H9 (cell line): ENCODE measurements around the gene SMIM1. TPM values are rescaled to one million over a fixed set of nuclear protein-coding genes. Genes with fewer than 3 reads are reported as not detected.

Experiments used
- DNase-seq: peaks from one replicate; pipeline ENCODE4 v3.0.0-alpha.2; 2017
- H2AFZ ChIP-seq: one replicate; pipeline ENCODE4 v1.6.1; 2013; ENCODE audit warnings: mild to moderate bottlenecking, low read length, control low read depth, moderate library complexity
- H2AK5ac ChIP-seq: 2 replicates; pipeline ENCODE4 v1.6.1; 2013; ENCODE audit warnings: low read length, control low read depth, mixed read lengths; ENCODE audit not compliant: insufficient read length
- H2BK120ac ChIP-seq: one replicate; pipeline ENCODE4 v1.6.1; 2013; ENCODE audit warnings: low read depth, mild to moderate bottlenecking, low read length, control low read depth, inconsistent platforms; ENCODE audit not compliant: poor library complexity, severe bottlenecking
- H2BK12ac ChIP-seq: 2 replicates; pipeline ENCODE4 v1.6.1; 2013; ENCODE audit warnings: low read length, control low read depth, mixed read lengths, low read depth; ENCODE audit not compliant: insufficient read length
- H2BK15ac ChIP-seq: 2 replicates; pipeline ENCODE4 v1.6.1; 2013; ENCODE audit warnings: low read depth, low read length, control low read depth
- H2BK20ac ChIP-seq: one replicate; pipeline ENCODE4 v1.6.1; 2013; ENCODE audit warnings: low read depth, mild to moderate bottlenecking, low read length, control low read depth, inconsistent platforms; ENCODE audit not compliant: poor library complexity, severe bottlenecking
- H2BK5ac ChIP-seq: 2 replicates; pipeline ENCODE4 v1.6.1; 2013; ENCODE audit warnings: low read length, control low read depth, mixed read lengths; ENCODE audit not compliant: insufficient read length
- H3K14ac ChIP-seq: 2 replicates; pipeline ENCODE4 v1.6.1; 2013; ENCODE audit warnings: low read length, control low read depth; ENCODE audit not compliant: insufficient read depth
- H3K18ac ChIP-seq: 2 replicates; pipeline ENCODE4 v1.6.1; 2013; ENCODE audit warnings: low read depth, mild to moderate bottlenecking, mixed read lengths, low read length, control low read depth; ENCODE audit not compliant: insufficient read length
- H3K23ac ChIP-seq: 2 replicates; pipeline ENCODE4 v1.6.1; 2013; ENCODE audit warnings: low read length, control low read depth, mixed read lengths, low read depth; ENCODE audit not compliant: insufficient read length
- H3K23me2 ChIP-seq: 2 replicates; pipeline ENCODE4 v1.6.1; 2013; ENCODE audit warnings: low read depth, mild to moderate bottlenecking, mixed read lengths, low read length, control low read depth; ENCODE audit not compliant: insufficient read length, poor library complexity, severe bottlenecking
- H3K27ac ChIP-seq: 2 replicates; pipeline ENCODE4 v1.5.1; 2013; ENCODE audit warnings: low read length, control low read depth, mixed read lengths, low read depth; ENCODE audit not compliant: insufficient read length
- H3K27me3 ChIP-seq: 2 replicates; pipeline ENCODE4 v1.6.1; 2013; ENCODE audit warnings: low read length, control low read depth, inconsistent platforms; ENCODE audit not compliant: insufficient read depth
- H3K4ac ChIP-seq: 2 replicates; pipeline ENCODE4 v1.6.1; 2013; ENCODE audit warnings: low read depth, mild to moderate bottlenecking, control low read depth, inconsistent platforms, low read length, moderate library complexity
- H3K4me1 ChIP-seq: 2 replicates; pipeline ENCODE4 v1.6.1; 2013; ENCODE audit warnings: low read length, control low read depth, inconsistent platforms; ENCODE audit not compliant: insufficient read depth
- H3K4me2 ChIP-seq: 2 replicates; pipeline ENCODE4 v1.6.1; 2013; ENCODE audit warnings: low read length, control low read depth, mixed read lengths; ENCODE audit not compliant: insufficient read length, insufficient read depth
- H3K56ac ChIP-seq: 2 replicates; pipeline ENCODE4 v1.6.1; 2013; ENCODE audit warnings: low read depth, mild to moderate bottlenecking, mixed read lengths, low read length, control low read depth; ENCODE audit not compliant: insufficient read length
- H3K79me1 ChIP-seq: 2 replicates; pipeline ENCODE4 v1.6.1; 2013; ENCODE audit warnings: low read depth, mild to moderate bottlenecking, moderate library complexity, low read length, control low read depth, inconsistent platforms; ENCODE audit not compliant: insufficient read depth, poor library complexity, severe bottlenecking
- H3K79me2 ChIP-seq: 2 replicates; pipeline ENCODE4 v1.6.1; 2013; ENCODE audit warnings: low read length, control low read depth, inconsistent platforms; ENCODE audit not compliant: insufficient read depth
- H3K9ac ChIP-seq: 2 replicates; pipeline ENCODE4 v1.6.1; 2013; ENCODE audit warnings: low read length, control low read depth, mixed read lengths; ENCODE audit not compliant: insufficient read length; ENCODE audit errors: extremely low read depth
- H3K9me3 ChIP-seq: one replicate; pipeline ENCODE4 v1.6.1; 2013; ENCODE audit warnings: low read depth, low read length, inconsistent platforms; ENCODE audit not compliant: control insufficient read depth
- H3T11ph ChIP-seq: one replicate; pipeline ENCODE4 v1.6.1; 2013; ENCODE audit warnings: mild to moderate bottlenecking, low read length, control low read depth, inconsistent platforms
- H4K20me1 ChIP-seq: one replicate; pipeline ENCODE4 v1.6.1; 2013; ENCODE audit not compliant: control insufficient read depth, insufficient read length, insufficient read depth
- H4K5ac ChIP-seq: 2 replicates; pipeline ENCODE4 v1.6.1; 2013; ENCODE audit warnings: low read depth, mild to moderate bottlenecking, mixed read lengths, low read length, control low read depth; ENCODE audit not compliant: insufficient read length
- H4K8ac ChIP-seq: replicated peaks from 2 replicates; pipeline ENCODE4 v1.6.1; 2013; ENCODE audit warnings: low read length, control low read depth, mixed read lengths, low read depth; ENCODE audit not compliant: insufficient read length
- H4K91ac ChIP-seq: 2 replicates; pipeline ENCODE4 v1.6.1; 2013; ENCODE audit warnings: low read depth, mild to moderate bottlenecking, moderate library complexity, mixed read lengths, low read length, control low read depth; ENCODE audit not compliant: insufficient read length
- H3K27ac Mint-ChIP-seq, 3 experiments: 2 replicates in 2 of 3; 3 replicates in 1 of 3; pipeline ENCODE4 v1.8.0; 2020 to 2021; ENCODE audit warnings: mixed read lengths in 3 of 3, mild to moderate bottlenecking in 1 of 3, moderate library complexity in 1 of 3
- H3K27me3 Mint-ChIP-seq: 2 replicates; pipeline ENCODE4 v1.8.0; 2021; ENCODE audit warnings: low read depth, mild to moderate bottlenecking, moderate library complexity, mixed read lengths
- H3K36me3 Mint-ChIP-seq, 3 experiments: 2 replicates in 2 of 3; 3 replicates in 1 of 3; pipeline ENCODE4 v1.8.0; 2020 to 2021; ENCODE audit warnings: low read depth in 3 of 3, mixed read lengths in 3 of 3; ENCODE audit not compliant: insufficient read depth in 1 of 3
- H3K4me1 Mint-ChIP-seq, 2 experiments: 2 replicates each; pipeline ENCODE4 v1.8.0; 2020; ENCODE audit warnings: mixed read lengths in 2 of 2
- H3K4me3 Mint-ChIP-seq, 2 experiments: 2 replicates in 1 of 2; 3 replicates in 1 of 2; pipeline ENCODE4 v1.8.0; 2020 to 2021; ENCODE audit warnings: mild to moderate bottlenecking in 2 of 2, mixed read lengths in 2 of 2, moderate library complexity in 1 of 2
- H3K9me3 Mint-ChIP-seq, 2 experiments: 2 replicates in 1 of 2; 3 replicates in 1 of 2; pipeline ENCODE4 v1.8.0; 2020; ENCODE audit warnings: mild to moderate bottlenecking in 2 of 2, mixed read lengths in 2 of 2, moderate library complexity in 1 of 2
- CTCF ChIP-seq: fragments of 200-600 bp; sonication (generic); conservative IDR thresholded peaks from 3 replicates; pipeline ENCODE4 v1.8.0; 2021; ENCODE audit warnings: antibody characterized with exemption, mild to moderate bottlenecking
- WGBS: extraction: QIAGEN DNeasy Blood & Tissue Kit; methylation state at CpG from one replicate; pipeline ENCODE4 v1.1.7; 2013; ENCODE audit warnings: missing lambda C conversion rate, low lambda C conversion rate, mixed read lengths; ENCODE audit not compliant: insufficient read length; ENCODE audit errors: extremely low coverage; 5-methylcytosine and 5-hydroxymethylcytosine counted together
- total RNA-seq: library from RNA; stranded (reverse); gene quantifications from 2 replicates; pipeline ENCODE4 v1.2.1, GENCODE V29; 2021

Gene SMIM1
- total RNA-seq, 1 experiment from 2014 or later = 5.3 TPM

GRCh38 chr1:3817821-3818597, 45.5 kb downstream of the SMIM1 start:
- DNase-seq = no peak
- no peaks in the 10 kb centered on the region; the same call in 1 of the 2 replicates for H3K27me3 Mint-ChIP-seq
- H3K4me1 Mint-ChIP-seq = 0 out of 4 replicates have a peak, but pooled peaks cover 0 to 2% of the 10 kb centered on the region in 2 experiments
- Histone ChIP-seq H4K5ac (no peak overlapping the region), H3T11ph (no peak overlapping the region), H2AK5ac (no peak overlapping the region), H3K9me3 (no peaks in the 10 kb centered on the region), H2BK15ac (no peak overlapping the region), H3K79me1 (no peaks in the 10 kb centered on the region), H2BK12ac (no peak overlapping the region), H3K56ac (no peak overlapping the region), H3K4me2 (no peak overlapping the region), H4K20me1 (no peaks in the 10 kb centered on the region), H3K14ac (no peak overlapping the region; the same call in 1 of the 2 replicates), H3K23ac (no peak overlapping the region), H3K4me1 (no peaks in the 10 kb centered on the region), H4K91ac (no peak overlapping the region), H3K4ac (no peak overlapping the region), H2BK20ac (no peak overlapping the region), H2AFZ (no peak overlapping the region), H4K8ac (no peak overlapping the region), H2BK120ac (no peak overlapping the region), H3K27me3 (no peaks in the 10 kb centered on the region), H3K23me2 (no peaks in the 10 kb centered on the region), H3K18ac (no peak overlapping the region), H3K79me2 (no peaks in the 10 kb centered on the region), H2BK5ac (no peak overlapping the region), H3K9ac (no peak overlapping the region), H3K27ac (no peak overlapping the region)
- no peak overlapping the region for H3K4me3 Mint-ChIP-seq
- H3K36me3 Mint-ChIP-seq = peaks cover 2 to 20% (median 5%) of the 10 kb centered on the region in 3 experiments; a peak in 5 of 7 replicates
- no peaks in the 10 kb centered on the region for H3K9me3 Mint-ChIP-seq
- no CpG with 5 or more reads among the region's 28 CpGs for WGBS
- H3K27ac Mint-ChIP-seq = peak overlapping the region in 2 of 3 experiments; percentile 38 to 51; a peak in 4 of 7 replicates
- TF ChIP-seq CTCF = no peak
